Activated gamma-delta T cell (primary cell): ENCODE data around the gene HGF.
"Not testable (repeated sequence)": the region's sequence is repeated elsewhere in the genome, so short reads cannot be mapped to it uniquely, and the experiment has no call there.

Experiments used
- DNase-seq: peaks from one replicate; lab custom pipeline; 2025; lab: John Stamatoyannopoulos, UW
- total RNA-seq, 2 donors: gene quantifications; one replicate each; lab custom pipeline; 2026; lab: John Stamatoyannopoulos, UW

Gene HGF
- total RNA-seq = 0.05 to 0.70 reads per million in 2 donors

DNA sequence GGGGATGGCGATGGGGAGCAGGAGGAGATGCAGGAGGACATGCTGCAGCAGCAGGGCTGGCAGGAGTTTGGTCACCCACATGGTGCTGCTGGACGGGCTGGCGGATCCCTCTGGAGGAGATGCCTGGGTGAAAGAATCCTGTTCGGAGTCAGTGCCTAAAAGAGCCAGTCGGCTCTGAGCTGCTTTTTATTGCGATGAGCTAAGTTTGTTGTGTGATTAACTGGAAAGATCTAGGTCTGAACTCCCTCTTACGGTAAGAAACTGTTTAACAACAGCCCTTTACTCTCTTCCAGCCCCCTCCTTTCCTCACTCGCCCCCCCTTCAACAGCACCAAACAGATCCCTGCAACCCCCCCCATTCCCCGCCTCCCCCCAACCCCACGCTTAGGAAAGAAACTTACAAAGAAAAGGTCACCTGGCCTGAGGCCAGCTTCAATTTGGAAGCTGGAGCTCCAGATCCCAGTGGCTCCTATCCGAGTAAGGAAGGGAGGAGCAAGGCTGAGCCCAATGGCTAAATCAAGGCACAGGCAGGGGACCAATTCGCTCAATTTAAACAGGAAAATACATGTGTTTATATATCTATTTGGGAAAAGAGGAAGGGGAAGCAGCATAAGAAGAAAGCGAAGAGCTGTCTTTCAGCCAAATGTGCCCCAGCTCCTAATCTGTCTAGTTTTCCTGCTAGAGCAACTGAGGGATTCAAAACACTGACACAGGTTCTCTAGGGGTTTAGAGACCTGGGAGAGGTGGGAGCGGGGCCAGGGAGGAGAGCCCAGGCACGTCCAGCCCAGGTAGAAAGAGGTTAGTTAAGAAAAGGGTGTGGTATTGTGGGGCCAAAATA lies at the start of gene HGF:
Gene HGF (minus strand): TSS at position 157 of the 837 bp plus-strand sequence. CDS start 76 bp downstream, at position 81.
- DNase-seq = no peak

DNA sequence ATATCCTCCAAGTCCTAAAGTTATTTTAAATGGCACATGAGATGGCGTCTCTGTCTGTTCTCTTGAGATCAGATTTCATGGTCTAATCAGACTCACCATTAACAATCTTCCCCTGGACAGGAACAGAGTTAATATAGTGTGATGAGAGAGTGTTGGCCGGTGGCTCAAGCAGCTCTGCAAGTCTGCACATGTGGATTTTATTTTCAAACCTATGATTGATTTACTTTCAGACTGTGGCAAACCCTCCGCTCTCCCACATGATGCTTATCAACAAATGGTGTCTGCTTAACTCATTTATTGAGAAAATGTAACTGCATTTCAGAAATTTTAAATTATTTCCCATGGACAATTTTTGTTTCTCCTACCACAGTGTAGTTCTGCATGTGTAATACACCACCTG lies 46.5 kb upstream of the HGF start:
- DNase-seq = no peak

DNA sequence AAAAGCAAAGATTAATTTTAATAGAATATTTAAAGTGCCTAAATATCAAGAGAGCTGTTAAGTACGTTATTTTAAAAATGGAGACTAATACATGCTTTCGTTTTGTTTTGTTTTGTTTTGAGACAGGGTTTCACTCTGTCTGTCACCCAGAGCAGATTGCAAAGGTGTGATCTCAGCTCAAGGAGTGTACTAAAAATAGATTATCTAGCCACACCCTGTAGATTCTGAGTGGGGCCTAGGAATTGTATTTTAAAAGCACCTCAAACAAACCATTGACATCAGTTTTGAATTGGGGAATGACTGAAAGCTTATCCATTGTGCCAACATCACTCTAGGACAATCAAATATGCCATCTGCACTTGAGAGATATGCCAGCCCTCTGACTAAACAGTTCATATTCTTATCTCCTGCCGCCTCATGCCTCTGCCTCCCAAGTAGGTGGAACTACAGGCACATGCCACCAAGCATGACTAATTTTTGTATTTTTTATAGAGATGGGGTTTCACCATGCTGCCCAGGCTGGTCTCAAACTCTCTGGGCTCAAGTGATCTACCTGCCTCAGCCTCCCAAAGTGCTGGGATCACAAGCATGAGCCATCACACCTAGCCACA lies 43.1 kb upstream of the HGF start:
- DNase-seq = not testable (repeated sequence)

DNA sequence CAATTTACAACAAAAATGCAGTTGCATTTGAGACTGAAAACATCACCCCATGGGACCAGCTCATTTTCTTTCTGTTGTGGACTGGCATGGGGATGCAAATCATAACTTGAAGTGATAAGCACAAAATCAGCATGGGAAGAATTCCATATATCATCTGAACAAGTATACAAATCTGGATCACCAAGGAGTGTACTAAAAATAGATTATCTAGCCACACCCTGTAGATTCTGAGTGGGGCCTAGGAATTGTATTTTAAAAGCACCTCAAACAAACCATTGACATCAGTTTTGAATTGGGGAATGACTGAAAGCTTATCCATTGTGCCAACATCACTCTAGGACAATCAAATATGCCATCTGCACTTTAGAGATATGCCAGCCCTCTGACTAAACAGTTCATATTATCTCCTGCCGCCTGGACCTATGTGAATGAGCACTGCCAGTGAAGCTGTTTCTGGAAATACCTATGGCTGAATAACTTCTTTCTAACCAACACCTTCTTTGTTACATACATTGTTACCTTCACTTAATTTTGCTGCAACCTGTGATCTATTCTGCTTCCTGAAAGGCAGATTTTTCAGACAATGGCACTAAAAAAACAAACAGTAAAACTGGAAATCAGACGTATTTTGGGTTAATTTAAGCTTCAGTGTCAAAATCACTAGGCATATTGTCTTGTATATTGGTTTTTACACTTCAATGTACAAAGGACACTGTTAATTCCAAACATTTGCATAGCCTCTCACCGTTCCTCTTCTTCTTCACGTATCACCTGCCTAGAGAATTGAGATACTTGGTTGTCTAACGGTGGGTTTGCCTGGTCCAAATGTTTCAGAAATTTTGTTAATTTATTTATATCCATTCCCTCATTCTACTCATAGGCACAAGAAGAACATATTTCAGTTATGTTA lies 42.4 kb upstream of the HGF start:
- no peak for DNase-seq

DNA sequence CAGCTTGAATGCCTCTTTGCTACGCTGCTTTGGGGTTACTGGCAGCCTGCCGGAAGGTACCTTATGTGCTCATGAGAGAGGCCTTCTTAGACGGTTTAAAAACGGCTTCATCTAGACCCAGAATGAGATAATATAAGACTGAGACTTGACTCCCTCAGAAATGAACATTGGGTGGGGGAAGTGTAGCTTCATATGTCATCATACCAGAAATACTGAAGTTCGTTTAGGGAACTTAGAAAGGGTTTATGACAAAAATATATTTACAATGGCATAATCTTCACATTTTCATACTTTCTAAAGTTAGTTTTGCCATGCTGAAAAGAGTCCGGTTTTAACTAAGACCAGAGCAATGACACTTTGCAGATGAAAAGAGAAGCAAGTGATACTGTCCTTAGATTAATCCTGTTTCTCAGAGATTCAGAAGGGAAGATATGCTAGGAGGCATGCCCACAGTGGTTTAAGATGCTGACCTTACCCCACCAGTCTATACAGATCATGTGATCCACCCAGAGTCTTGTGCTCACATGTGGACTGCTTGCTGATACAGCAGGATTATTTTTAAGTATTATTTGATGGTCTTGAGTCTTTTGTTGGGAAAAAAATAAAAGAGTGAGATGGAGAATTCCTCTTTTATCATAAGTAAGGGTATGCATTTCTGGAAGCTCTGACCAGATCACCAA lies 40.8 kb upstream of the HGF start:
- no peak for DNase-seq

DNA sequence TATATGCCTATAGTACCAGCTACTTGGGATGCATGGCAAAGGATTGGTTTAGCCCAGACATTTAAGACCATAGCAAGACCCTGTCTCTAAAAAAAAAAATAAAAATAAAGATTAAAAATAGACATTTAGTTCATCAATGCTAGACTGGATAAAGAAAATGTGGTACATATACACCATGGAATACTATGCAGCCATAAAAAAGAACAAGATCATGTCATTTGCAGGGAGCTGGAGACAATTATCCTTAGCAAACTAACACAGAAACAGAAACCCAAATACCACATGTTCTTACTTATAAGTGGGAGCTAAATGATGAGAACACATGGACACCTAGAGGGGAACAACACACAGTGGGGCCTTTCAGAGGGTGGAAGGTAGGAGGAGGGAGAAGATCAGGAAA lies 38.5 kb upstream of the HGF start:
- not testable (repeated sequence) for DNase-seq

DNA sequence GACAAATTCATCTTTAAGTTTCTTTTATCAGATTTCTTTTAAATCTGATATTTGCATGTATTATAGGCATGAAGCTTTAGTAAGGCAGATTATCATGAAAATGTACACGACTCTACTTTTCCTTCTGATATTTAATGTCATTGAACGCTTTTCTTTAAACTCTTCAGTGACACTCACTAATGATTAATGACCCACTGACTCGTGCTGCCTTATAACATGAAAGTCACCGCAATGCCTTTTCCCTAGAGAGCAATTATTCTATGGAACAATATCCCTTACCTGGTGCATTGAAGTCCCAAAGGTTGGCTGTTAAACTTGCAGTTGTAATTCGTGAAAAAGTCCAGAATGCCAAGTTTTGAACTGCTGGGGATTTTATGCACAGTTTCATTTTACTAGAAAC lies 33.4 kb upstream of the HGF start:
- no peak for DNase-seq

DNA sequence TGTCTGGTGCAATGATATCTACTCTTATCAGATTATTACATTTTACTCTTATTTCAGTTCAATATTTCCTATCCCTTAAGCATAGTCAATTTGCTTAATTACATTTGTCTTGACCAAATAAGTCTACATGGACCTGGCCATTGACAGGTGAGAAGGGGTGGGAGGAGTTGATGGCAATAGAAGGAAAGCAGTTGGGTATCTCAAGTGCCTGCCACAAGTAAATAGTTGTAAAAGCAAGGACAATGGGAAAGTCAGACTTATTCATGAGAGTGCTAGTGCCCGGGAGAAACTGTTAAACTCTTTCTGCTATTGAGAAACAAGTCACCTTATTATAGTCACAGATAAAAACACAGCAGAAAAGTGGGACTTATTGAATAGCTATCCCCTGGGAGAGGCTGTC lies 32.4 kb upstream of the HGF start:
- DNase-seq = no peak

DNA sequence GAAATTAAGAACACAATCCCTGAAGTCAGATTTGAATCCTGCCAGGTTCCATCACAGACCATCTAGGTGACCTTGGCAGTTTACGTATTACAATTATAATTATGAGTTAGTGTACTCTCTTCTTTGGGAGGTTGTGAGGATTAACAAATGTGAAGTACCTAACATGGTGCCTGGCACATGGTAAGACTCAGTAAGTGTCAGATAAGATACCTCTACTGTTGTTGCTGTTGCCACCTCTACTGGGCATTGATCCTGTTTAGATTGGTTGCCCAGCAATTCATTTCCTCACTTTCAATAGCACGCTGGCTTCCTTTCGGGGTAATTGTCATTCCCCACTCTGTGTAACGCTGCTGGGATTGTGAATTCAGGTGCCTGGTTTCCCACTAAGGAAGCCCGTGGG lies 31.7 kb upstream of the HGF start:
- no peak for DNase-seq

DNA sequence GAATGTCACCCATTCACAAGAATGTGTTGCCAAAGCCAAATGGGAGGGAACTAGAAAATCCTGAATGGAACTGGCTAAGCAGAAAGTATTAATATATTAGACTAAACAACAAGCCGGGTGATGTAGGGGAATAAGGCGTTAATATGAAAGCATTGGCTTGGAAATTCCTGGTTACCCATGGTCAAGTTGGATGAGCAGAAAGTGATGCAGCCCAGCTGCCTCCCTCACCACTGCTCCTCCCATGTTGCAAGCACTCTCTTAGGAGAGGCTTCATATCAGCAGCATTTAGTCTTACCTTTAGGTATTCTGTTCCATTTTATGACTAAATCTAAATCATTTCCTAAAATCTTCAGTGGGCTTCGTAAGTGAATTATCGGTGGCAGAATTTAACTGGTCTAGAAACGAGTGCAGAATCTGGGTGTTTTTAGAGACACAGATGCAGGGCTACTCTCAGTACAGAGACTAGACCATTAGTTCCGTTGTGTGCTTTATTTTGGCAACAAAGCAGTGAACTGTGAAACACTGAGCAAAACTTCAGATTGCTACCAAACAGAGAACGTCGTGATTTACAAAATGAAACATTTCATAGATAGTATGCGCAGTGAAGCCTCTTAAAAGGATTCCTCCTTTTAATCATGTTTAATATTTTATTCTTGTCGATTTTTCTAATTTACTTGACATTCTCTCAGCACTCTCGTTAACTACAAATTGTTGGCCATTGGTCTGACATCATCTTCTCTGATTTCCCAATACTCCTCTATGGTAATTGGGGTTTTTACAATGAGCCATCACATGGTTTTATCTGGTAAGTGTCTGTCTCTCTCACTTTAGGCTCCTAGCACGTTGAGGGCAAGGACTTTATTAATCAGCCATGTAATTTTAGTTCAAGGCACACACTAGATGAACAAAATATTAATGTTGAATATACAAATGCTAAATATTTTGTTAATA lies 22.0 kb upstream of the HGF start:
- no peak for DNase-seq

DNA sequence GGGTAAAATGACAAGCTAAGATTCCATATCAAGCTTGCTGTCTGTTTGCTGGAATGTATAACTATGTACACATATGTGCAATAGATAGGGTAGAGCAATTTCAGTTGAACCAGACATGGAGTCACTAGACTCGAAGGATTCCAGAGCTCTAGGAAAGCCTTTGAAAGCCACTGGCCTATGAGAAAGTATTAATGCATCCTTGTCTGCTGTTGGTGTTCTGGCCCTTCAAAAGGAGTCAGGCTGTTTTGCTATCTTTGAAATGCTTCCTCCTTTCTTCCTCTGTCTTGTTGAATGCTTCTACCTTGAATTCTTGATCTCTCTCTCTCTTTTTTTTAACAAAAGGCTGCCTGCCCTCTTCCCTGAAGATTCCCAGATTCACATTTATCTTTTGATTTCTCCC lies 20.8 kb upstream of the HGF start:
- no peak for DNase-seq

DNA sequence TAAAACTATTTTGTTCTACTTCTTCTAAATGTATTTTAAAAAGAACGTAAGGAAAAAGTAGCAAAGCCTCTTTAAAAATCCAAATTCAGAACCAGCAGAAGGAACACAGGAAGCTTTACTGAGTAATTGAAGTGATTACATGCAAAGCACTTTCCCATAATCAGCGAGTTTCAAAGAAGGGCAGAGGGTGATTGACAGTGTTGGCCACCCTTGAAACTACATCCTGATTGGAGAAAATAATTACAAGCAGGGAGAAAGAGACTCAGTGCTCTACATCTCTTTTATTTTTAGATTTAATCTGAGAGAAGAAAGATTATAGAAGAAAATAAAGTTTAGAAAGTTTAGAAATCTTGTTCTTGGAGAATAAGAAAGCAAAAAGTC lies 20.3 kb upstream of the HGF start:
- no peak for DNase-seq

DNA sequence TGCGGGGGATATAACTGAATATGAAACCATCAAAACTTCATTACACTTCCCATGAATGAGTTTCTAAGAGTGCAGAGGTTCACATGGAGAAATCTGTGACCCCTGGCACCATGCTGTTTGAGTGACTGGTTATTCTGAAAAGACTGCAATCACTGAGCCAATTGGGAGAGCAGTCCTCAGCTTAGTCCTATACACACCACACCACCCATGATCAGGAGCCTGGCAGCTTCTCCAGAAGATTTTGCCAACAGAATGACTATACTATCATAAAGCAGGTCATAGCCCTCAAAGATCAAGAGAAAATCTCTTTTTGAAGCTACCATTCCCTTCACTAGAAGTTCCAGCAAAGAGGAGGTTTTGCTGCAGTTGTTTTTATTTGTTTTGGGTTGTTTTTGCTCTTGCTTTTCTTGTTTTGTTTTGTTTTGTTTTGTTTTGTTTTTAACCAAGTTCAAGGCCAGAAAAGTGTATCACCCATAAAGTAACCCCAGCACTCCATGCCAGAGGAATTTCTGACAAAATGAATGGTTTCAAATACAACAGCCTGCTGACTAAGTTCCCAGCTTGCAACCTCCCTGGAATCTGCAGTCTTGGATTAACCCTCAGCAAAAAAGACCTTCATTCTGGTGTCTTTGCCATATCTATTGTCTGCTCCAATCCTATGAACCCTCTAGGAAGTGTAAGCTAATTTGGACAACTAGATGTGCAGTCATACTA lies 19.7 kb upstream of the HGF start:
- DNase-seq = no peak

DNA sequence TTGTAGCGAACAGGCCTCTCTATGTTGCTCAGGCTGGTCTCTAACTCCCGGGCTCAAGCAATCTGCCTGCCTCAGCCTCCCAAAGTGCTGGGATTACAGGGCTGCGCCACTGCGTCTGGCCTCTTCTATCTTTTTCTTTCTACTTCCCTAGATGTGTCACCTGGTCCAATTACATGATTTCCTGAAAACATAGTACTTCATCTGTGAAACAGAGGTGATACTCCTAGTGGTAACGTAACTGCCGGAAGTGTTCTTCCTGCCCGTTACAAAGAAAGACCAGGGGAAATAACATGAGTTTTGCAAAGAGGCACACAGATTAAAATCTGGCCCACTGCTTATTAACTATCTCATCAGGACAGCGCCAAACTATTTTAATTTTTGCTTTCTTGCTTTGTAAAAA lies 18.4 kb upstream of the HGF start:
- DNase-seq = no peak

DNA sequence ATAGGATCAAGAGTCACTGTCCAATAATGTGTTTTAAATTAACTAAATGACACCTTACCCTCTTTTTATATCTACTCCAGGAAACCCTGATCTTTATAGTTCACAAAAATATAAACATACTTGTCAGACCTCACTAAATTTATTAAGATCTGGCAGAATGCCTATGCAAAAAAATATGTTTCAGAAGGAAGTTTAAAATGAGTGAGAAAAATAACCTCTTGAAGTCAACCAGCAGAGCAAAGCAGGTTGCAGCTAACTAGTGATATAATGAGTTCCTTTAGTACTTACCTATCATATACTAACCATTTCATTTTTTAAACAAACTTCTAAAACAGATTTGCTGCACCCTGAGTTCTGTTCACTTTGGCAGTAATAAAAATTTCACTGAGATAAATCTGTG lies 14.0 kb upstream of the HGF start:
- DNase-seq = no peak

DNA sequence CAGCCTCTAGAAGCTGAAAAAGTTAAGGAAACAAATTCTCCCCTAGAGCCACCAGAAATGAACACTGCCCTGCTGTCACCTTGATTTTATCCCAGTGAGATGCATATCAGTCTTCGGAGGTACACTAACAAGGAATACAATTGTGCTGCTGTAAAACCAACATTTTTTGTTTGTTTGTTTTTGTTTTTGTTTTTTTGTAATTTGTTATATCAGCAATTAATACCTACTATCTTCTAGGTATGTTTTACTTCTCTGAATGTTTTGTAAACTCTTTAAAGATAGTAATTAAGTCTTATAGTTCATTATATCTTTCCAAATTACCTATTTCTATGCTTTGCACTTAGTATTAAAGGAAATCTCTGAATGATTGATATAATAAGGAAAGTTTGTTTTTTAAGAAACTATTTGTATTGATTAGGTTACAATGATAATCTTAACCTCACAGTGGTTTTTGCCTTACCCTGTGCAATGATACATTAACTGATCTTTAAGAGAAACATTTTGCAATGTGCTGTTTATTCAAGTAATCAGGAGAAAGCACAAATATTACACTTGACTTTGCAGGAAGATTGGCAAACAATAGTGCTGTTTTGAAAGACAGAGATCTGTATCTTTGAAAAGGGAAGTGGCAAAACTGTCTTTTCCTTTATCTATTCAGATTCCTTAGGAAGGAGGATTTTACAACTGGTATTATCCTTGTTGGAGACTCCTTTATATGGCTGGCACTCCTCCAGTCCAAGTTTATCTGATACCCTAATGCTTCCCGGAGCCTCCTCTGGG lies 11.3 kb upstream of the HGF start:
- no peak for DNase-seq

DNA sequence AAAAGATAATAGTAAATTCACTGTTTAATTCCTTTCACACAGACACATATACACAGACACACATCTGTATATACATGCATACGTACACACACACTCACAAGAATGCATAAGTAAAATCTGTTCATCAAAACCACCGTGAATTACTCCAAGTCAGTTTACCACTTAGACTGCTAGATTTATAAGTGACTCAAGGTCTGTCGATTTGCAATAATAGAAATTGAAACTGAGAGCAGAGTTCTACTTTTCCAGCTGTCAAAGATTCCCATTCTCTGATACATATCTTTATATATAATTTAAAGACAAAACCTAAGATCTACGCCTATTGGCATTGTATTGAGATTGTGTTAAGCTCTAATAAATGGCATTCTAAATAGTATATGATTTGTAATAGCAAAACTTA lies 9.9 kb upstream of the HGF start:
- DNase-seq = no peak

DNA sequence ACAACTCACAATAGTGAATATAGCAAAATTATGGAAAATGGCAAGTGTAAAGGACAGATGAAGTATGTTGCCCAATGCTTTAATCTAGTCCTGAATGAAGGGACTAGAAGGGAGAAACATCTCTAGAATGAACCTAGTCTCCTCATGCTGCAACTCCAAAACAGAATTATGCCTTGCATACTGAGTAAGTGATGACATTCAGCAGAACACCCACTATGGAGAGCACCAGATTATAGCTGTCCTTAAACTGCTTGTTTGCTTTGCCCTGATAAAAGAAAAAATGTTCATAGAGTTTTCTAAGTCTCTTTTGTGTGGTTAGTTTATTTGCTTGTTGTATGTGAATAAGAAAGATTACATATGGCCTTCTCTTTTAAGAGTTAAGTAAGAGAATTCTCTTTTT lies 7.8 kb upstream of the HGF start:
- no peak for DNase-seq

DNA sequence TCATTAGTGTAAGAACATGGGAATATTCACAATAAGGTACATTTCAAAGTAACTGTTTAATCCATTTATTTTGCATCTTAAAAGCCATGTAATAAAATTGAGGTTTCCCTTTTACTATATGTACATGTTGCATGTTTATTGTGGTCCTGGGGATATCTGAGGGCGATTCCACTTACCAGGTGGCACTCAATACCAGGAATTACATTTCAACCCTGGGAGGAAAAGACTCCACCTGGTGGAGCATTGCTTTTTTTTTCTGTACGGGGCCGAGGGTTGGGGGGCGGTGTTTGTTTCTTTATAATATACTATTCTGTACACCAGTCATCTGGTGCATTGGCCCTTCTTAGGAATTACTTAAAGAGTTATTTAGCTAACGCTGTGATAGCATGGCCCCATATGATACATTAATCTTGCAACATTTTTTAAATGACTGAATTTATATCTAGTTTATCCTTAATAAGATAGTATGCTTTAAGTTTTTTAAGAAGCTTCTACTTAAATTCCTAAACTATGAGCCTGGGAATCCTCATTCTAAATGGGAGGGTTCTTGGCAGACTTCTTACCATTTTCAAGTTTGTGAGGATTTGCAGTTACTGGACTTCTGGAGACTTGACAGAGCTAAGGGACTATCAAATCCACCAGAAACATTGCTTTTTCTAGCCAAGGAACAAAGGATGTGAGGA lies 7.2 kb upstream of the HGF start:
- DNase-seq = no peak
